SH-SY5Y (cell line): ENCODE measurements around the gene SPEN.

Source experiments
- GATA2 ChIP-seq: IDR thresholded peaks from 2 replicates; pipeline ENCODE4 v1.6.1; 2011; ENCODE audit warnings: mild to moderate bottlenecking, low read depth, low read length
- GATA3 ChIP-seq: IDR thresholded peaks from 2 replicates; pipeline ENCODE4 v1.6.1; 2011; ENCODE audit warnings: low read depth, mild to moderate bottlenecking, low read length, moderate library complexity

- TF ChIP-seq GATA2: no peak
- no peak for TF ChIP-seq GATA3
Observed at GRCh38 chr1:15950302-15950701, 102.8 kb downstream of the SPEN start.
